Erythroblast (primary cell): ENCODE measurements around the gene WASHC2C.
"Not testable (repeated sequence)": the region's sequence is repeated elsewhere in the genome, so short reads cannot be mapped to it uniquely, and the experiment has no call there.

ENCODE experiments used
- DNase-seq, 2 experiments: peaks; one replicate each; lab custom pipeline; 2025; lab: John Stamatoyannopoulos, UW
- GATA1 ChIP-seq: IDR thresholded peaks from 2 replicates; pipeline ENCODE4 v1.6.1; 2011; ENCODE audit warnings: low read depth, mild to moderate bottlenecking, control low read depth, low read length, moderate library complexity
- POLR2A ChIP-seq: IDR thresholded peaks from 2 replicates; pipeline ENCODE4 v1.6.1; 2011; ENCODE audit warnings: mild to moderate bottlenecking, low read length

WASHC2C gene

GRCh38 chr10:45761622-45762021 lies 34.6 kb downstream of the WASHC2C start:
- DNase-seq, result not testable (repeated sequence)

- DNase-seq, result not testable (repeated sequence)
Measured at GRCh38 chr10:45763037-45763436, 36.0 kb downstream of the WASHC2C start.

GRCh38 chr10:45768334-45768733 lies 41.3 kb downstream of the WASHC2C start:
- peak in 1 of 2 experiments; percentile 15 for DNase-seq

GRCh38 chr10:45771757-45772461 lies 44.8 kb downstream of the WASHC2C start:
- DNase-seq, result not testable (repeated sequence)

- DNase-seq, result not testable (repeated sequence)
Measured at GRCh38 chr10:45786217-45786616, 59.2 kb downstream of the WASHC2C start.

- DNase-seq, result not testable (repeated sequence)
Measured at GRCh38 chr10:45787212-45787741, 60.2 kb downstream of the WASHC2C start.

GRCh38 chr10:45789991-45790390 lies 62.9 kb downstream of the WASHC2C start:
- DNase-seq, result not testable (repeated sequence)

- DNase-seq, result not testable (repeated sequence)
Measured at GRCh38 chr10:45790694-45791426, 63.8 kb downstream of the WASHC2C start.

GRCh38 chr10:45794761-45795160 lies 67.7 kb downstream of the WASHC2C start:
- not testable (repeated sequence) for DNase-seq

- not testable (repeated sequence) for DNase-seq
Measured at GRCh38 chr10:45803060-45804010, 76.3 kb downstream of the WASHC2C start.

GRCh38 chr10:45804996-45805395 lies 77.9 kb downstream of the WASHC2C start:
- DNase-seq, result not testable (repeated sequence)

- TF ChIP-seq GATA1 (no peak), POLR2A (no peak)
Measured at GRCh38 chr10:45809837-45810236, 82.8 kb downstream of the WASHC2C start.

GRCh38 chr10:45811075-45811474 lies 84.0 kb downstream of the WASHC2C start:
- DNase-seq, result no peak
- TF ChIP-seq POLR2A, result no peak
- TF ChIP-seq GATA1, result no peak

More at GRCh38 chr10:45809837-45810236, 82.8 kb downstream of the WASHC2C start:
- DNase-seq, result peak; percentile 37 to 55

GRCh38 chr10:45812959-45813358 lies 85.9 kb downstream of the WASHC2C start:
- DNase-seq, result not testable (repeated sequence)

- DNase-seq, result not testable (repeated sequence)
Measured at GRCh38 chr10:45814146-45814545, 87.1 kb downstream of the WASHC2C start.
